Measurements from ENCODE around the gene TMEFF1.
"Not testable (repeated sequence)": the region's sequence is repeated elsewhere in the genome, so short reads cannot be mapped to it uniquely, and the experiment has no call there.

The TMEFF1 gene

DNA sequence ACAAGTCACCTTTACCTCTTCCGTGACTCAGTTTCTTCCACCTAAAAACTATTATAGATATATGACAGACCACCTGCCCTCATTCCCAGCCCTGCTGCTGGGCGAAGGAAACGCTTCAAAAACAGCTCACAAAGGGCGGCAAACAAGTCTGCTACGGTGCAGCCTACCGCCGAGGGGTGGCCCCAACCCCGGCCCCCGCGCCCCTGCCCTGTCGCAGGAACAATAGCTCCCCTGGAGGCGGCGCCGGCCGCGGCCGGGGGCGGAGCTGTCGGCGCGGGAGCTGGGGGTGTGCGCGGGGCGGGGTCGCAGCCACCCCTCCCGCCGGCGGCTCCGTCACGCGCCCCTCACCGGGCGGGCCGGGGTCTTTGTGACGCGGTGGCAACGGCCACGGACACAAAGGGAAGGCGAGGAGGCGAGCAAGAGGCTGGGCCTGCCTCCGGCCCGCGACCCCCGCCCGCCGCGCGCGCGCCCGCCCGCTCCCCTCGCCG lies at the start of gene TMEFF1:
TSS of gene TMEFF1 (plus strand) at position 362 of the 488 bp plus-strand sequence. CDS start 396 bp downstream, outside the sequence.
- peak; percentile 27 for DNase-seq

DNA sequence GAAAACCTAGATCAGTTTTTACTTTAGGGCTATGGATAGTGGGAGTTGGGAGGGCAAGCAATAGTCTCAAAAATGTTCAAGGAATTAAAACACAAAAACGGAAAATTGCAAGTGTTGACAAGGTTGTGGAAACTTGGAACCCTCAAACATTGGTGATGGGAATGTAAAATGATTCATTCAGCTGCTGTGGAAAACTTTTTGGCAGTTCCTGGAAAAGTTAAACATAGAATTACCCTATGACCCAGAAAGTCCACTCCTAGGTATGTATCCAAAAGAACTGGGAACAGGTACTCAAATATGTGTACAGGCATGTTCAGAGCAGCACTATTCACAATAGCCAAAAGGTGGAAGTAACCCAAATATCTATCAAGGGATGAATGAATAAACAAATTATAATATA lies 47.2 kb upstream of the TMEFF1 start:
- no peak for DNase-seq

- DNase-seq = no peak
These were observed 46.8 kb upstream of the TMEFF1 start for GRCh38 chr9:100426189-100426529.

- peak; percentile 65 for DNase-seq
These were observed 46.2 kb upstream of the TMEFF1 start, which contains the start of gene MSANTD3 for GRCh38 chr9:100426530-100427365. MSANTD3 (plus strand) TSS chr9:100427143; CDS start chr9:100441939, 14,796 bp downstream.

GRCh38 chr9:100427366-100428263 lies 45.3 kb upstream of the TMEFF1 start:
- DNase-seq = peak; percentile 25

GRCh38 chr9:100428871-100429654 lies 43.9 kb upstream of the TMEFF1 start:
- no peak for DNase-seq

DNA sequence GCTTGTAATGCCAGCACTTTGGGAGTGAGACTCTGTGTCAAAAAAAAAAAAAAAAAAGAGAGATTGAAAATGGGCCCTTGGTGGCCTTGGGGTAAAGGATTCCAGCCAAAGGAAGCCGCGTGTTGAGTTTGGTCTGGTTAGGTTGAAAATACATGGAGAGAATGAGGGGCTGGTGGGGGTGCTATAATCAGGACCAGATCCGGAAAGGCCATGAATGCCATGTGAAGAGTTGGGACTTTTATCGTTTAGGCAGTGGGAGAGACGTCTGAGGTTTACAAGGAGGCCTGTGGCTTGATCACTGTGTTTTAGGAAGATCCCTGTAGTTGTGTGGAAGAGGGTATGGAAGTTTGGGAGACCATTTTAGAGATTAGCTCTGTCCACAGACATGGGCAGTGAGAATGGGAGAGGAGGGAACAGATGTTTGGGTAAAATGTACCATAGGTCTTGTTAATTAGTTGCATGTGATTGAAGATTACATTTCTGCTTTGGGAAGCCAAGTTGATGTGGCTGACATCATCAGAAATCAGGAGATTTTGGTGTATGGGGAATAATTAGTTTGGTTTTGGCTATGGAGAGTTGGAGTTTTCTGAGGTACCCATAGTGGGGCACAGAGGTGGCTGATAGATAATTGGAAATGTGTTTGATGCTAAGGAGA lies 42.5 kb upstream of the TMEFF1 start:
- DNase-seq = no peak

DNA sequence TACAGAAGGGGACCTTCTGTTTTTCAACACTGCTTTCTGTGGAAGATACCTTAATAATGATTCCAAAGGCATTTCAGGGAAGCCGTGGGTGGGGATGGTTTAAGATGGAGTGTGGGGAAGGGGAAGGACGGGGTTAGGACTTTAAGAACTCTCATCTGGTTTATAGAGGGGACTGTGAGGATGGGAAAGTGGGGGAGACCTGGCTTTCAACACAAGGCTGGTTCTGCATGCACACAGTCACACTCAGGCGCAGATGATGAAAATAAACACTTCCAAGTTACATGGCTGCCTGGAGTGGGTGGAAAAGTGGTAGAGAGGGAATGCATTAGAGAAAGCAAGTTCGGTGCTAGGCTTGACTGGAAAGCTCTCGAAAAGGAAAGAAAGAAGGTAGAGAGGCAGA lies 41.1 kb upstream of the TMEFF1 start:
- DNase-seq = no peak

DNA sequence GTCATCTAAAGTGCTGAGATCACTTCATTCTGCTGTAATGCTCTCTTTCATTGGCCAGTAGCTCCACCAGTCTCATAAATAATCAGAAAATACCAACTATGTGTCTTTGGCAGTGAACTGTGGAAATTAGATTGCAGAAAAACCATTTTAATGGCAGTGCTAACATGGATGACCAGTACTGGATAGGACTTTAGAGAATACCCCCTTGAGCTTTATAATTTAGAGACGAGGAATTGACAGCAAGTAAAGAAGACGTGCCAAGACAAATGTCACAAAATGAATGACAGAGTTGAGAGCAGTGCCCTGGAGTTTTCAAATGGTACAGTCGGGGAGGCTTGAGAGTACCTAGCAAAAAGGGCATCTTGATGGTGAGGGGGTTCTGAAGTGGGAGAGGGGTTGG lies 40.2 kb upstream of the TMEFF1 start:
- no peak for DNase-seq

- no peak for DNase-seq
These were observed 36.4 kb upstream of the TMEFF1 start for GRCh38 chr9:100436571-100436970.

DNA sequence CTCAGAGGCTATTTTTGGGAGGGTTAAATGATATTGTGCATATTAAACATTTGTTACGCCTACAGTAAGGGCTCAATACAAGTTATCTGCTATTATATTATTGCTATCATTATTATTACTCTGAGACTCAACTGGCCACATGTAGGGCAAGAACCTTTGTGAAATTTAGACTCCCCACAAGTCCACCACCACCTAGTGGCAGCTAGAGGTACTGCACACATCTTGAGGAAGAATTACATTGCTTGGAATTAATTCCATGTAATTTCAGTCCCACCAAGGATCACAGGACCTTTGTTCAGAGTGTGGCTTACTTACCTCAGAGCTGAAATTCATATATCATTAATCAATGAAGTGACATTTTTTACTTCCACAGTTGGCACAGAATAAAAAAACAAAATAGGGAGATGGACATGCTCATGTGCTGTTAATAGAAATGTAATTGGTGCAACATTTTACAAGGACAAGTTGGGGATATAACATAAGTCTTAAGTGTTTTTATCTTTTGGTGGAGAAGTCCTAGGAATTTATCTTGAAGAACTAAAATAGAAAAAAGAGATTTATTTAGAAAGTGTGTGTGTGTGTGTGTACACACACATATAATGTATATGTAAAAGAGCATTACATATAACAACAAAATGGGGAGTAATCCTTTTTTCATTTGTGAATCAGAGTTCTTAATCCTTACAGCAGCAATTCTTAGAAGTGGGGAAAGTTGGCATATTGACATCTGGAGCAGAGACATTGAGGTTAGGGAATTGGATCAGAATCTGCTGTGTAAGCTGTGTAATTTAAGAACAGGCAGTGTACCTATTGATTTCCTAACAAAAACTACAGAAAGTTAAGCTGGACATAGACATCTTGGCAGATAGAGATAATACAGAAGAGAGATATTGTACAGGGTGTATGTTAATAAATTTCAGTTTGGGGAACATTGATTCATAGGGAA lies 34.8 kb upstream of the TMEFF1 start:
- DNase-seq = peak; percentile 63

DNA sequence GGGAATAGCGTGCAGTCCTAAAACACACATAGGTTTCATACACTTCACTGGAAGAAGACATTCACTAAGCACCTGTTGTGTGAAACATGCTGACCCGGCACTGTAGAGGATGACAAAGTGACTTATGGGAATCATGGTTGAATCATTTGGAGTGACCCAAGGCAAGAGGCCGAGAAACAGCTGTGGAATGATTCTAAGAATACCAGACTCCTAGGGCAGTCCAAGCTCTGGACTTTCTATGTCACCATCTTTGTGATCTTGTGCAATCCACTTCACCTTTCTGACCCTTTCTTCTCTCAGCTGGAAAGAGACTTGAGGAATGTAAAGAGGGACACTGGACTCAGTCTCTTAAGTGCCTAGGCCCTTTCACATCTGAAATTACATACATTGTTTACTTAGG lies 32.9 kb upstream of the TMEFF1 start:
- DNase-seq = no peak

DNA sequence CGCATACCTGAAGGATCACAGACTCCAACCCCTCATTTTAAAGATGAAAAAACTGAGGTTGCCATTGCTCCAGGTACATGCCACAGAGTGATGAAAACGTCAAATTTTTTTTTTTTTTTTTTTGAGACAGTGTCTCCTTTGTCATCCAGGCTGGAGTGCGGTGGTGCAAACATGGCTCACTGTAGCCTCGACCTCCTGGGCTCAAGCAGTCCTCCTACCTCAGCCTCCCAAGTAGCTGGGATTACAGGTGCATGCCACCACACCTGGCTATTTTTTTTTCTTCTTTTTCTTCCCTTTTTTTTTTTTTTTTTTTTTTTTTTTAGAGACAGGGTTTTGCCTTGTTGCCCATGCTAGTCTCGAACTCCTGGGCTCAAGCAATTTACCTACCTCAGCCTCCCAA lies 32.5 kb upstream of the TMEFF1 start:
- DNase-seq = not testable (repeated sequence)

GRCh38 chr9:100441911-100442361 lies 31.0 kb upstream of the TMEFF1 start:
- DNase-seq = no peak

- no peak for DNase-seq
These were observed 28.9 kb upstream of the TMEFF1 start for GRCh38 chr9:100443781-100444768.

DNA sequence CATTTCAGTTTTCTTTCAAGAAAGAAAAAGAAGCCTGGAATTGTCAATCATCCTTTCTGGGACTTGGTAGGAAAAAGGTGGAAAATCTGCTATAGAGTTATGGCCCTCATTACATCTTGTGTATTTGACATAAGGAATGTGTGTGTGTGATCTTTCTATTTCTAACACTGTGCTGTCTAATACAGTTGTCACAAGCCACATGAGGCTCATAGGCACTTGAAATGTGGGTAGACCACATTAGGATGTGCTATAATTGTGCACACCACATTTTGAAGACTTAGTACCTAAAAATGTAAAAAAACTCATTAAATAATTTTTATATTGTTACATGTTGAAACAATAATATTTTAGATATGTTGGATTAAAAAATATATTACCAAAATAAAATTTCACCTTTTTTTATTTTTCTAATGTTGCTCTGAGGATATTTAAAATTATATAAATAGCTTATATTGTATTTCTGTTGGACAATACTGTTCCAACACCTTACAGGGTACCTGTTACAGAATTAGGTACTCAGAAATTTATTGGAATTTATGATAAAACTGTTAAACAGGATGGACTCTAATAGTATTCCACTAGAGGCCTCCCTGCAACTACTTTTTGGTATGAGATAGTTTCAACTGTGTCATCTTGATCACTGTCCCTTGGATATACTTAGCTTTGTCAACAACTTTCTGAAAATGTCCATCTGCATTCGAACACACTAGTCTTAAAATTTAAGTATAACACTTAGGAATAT lies 27.6 kb upstream of the TMEFF1 start:
- DNase-seq = no peak

DNA sequence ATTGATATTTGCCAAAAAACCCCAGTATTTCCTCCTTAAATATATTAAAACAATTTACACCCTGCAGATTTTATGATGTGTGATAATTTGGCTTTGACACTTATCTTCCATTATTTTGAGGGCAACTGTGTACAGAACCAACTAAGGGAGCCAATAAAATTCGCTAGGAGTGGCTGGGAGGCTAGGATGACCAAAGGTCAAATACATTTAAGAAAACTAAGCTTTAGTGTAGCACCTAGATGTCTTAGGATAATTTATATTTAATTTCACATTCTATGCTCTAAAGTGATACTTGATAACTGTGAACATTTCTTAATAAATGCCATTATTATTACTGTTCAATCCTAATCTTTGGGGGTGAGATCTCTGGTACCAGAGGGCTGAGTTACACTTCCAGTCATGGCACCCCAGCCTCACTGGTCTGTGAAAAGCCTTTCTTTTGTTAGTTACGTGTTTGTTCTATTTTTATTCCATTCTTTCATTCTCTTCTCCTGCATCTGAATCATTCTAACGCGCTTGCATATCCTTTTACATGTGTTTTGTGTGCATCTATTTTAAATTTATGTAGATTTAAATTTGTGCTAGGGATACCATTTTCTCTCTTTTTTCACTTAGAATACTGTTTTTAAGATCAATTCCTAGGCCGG lies 26.9 kb upstream of the TMEFF1 start:
- DNase-seq = no peak

DNA sequence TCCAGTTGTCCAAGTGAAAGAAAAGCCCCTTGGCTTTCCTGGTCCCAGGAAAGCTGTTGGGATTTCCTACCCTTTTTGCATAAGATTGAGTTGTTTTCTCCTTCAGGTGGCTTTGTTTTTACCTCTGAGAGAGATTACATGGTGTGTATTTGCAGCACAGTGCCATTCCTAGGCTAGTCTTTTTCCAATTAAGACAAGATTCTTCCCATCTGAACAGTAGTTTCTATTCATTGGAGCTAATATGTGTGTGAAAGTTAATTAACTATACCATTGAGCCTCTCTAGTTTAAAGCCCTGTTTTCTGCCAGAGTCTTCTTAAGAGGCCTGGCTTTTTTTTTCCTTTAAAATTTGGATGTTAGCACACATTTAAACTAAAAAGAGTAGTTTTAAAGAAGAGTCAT lies 25.9 kb upstream of the TMEFF1 start:
- no peak for DNase-seq
